Ishikawa (cell line): ENCODE data around the gene DDX54.
A peak's percentile ranks its signal among the peaks of the same experiment; 100 is the strongest.

Experiments
- CEBPB ChIP-seq: IDR thresholded peaks from 2 replicates; pipeline ENCODE4 v1.6.1; 2012
- CREB1 ChIP-seq: IDR thresholded peaks from 2 replicates; pipeline ENCODE4 v1.6.1; 2012; ENCODE audit warnings: low read depth
- EGR1 ChIP-seq: IDR thresholded peaks from 2 replicates; pipeline ENCODE4 v1.6.1; 2012
- EP300 ChIP-seq: IDR thresholded peaks from 2 replicates; pipeline ENCODE4 v1.6.1; 2012; ENCODE audit warnings: borderline replicate concordance
- FOXM1 ChIP-seq: IDR thresholded peaks from 2 replicates; pipeline ENCODE4 v1.6.1; 2012; ENCODE audit warnings: low read depth, borderline replicate concordance
- MAX ChIP-seq: IDR thresholded peaks from 2 replicates; pipeline ENCODE4 v1.6.1; 2012
- NFIC ChIP-seq: IDR thresholded peaks from 2 replicates; pipeline ENCODE4 v1.6.1; 2012
- RAD21 ChIP-seq: IDR thresholded peaks from 2 replicates; pipeline ENCODE4 v1.6.1; 2012; ENCODE audit warnings: low read depth
- REST ChIP-seq: IDR thresholded peaks from 2 replicates; pipeline ENCODE4 v1.6.1; 2012; ENCODE audit warnings: low read depth, mild to moderate bottlenecking
- TAF1 ChIP-seq: IDR thresholded peaks from 2 replicates; pipeline ENCODE4 v1.6.1; 2012; ENCODE audit warnings: low read depth, mild to moderate bottlenecking
- TCF12 ChIP-seq: IDR thresholded peaks from 2 replicates; pipeline ENCODE4 v1.6.1; 2012; ENCODE audit warnings: low read depth
- TEAD4 ChIP-seq: IDR thresholded peaks from 2 replicates; pipeline ENCODE4 v1.6.1; 2012
- USF1 ChIP-seq: IDR thresholded peaks from 2 replicates; pipeline ENCODE4 v1.6.1; 2012
- YY1 ChIP-seq: IDR thresholded peaks from 2 replicates; pipeline ENCODE4 v1.6.1; 2012; ENCODE audit warnings: low read depth
- ZBTB7A ChIP-seq: IDR thresholded peaks from 2 replicates; pipeline ENCODE4 v1.6.1; 2012; ENCODE audit warnings: low read depth

DDX54 gene

GRCh38 chr12:113143959-113144358 is 41.3 kb downstream of the DDX54 start:
- no peak for TF ChIP-seq CEBPB
- TF ChIP-seq TAF1: no peak
- no peak for TF ChIP-seq TCF12
- no peak for TF ChIP-seq MAX

GRCh38 chr12:113142886-113143332 is 42.4 kb downstream of the DDX54 start:
- no peak for TF ChIP-seq EP300
- TF ChIP-seq MAX: no peak
- TF ChIP-seq FOXM1: no peak
- TF ChIP-seq TAF1: no peak
- TF ChIP-seq REST: no peak
- TF ChIP-seq NFIC: no peak
- TF ChIP-seq USF1: no peak
- no peak for TF ChIP-seq TEAD4
- no peak for TF ChIP-seq CEBPB
- TF ChIP-seq CREB1: no peak
- no peak for TF ChIP-seq RAD21
- no peak for TF ChIP-seq TCF12
- TF ChIP-seq ZBTB7A: no peak
- no peak for TF ChIP-seq YY1
- no peak for TF ChIP-seq EGR1

- TF ChIP-seq TEAD4 (peak; percentile 76; the same call in 1 of the 2 replicates), TAF1 (no peak), USF1 (peak; percentile 64), TCF12 (peak; percentile 57), EP300 (peak; percentile 57), MAX (peak; percentile 76), NFIC (peak; percentile 73), RAD21 (no peak), FOXM1 (peak; percentile 32; the same call in 1 of the 2 replicates)
Observed at GRCh38 chr12:113142173-113142885, 42.9 kb downstream of the DDX54 start.

GRCh38 chr12:113140706-113141105 is 44.6 kb downstream of the DDX54 start:
- TF ChIP-seq YY1 (no peak), TEAD4 (no peak), TAF1 (no peak), NFIC (no peak), REST (no peak), CREB1 (no peak), FOXM1 (no peak), USF1 (no peak)

GRCh38 chr12:113138826-113139225 is 46.5 kb downstream of the DDX54 start:
- TF ChIP-seq EP300 (peak; percentile 83; the same call in 1 of the 2 replicates), REST (no peak), TCF12 (peak; percentile 80), RAD21 (no peak), TEAD4 (peak; percentile 92), TAF1 (no peak), EGR1 (no peak), ZBTB7A (no peak), CREB1 (no peak), FOXM1 (no peak), MAX (0 out of 2 replicates have a peak, but pooled peaks have one; percentile 27), YY1 (peak; percentile 18; the same call in 1 of the 2 replicates), USF1 (no peak), NFIC (peak; percentile 60; the same call in 1 of the 2 replicates), CEBPB (no peak)
